Pulmonary artery endothelial cell (primary cell): ENCODE data around the gene QRSL1. TPM values are rescaled to one million over a fixed set of nuclear protein-coding genes. Genes with fewer than 3 reads are reported as not detected.
"Not testable (repeated sequence)": the region's sequence is repeated elsewhere in the genome, so short reads cannot be mapped to it uniquely, and the experiment has no call there.

Source experiments
- DNase-seq: peaks from one replicate; pipeline ENCODE4 v3.0.0-alpha.2; 2011; ENCODE audit warnings: low read depth, low spot score
- total RNA-seq: library from RNA; depleted of rRNA; stranded (reverse); fragments of >200 nt; gene quantifications from 2 replicates; pipeline ENCODE4 v1.2.3, GENCODE V29; 2014

Gene QRSL1
- total RNA-seq, 1 donor from 2014 or later: 10.0 TPM

GRCh38 chr6:106623039-106623438, 6.3 kb upstream of the QRSL1 start:
- DNase-seq: no peak

- DNase-seq: no peak
These were observed 2.9 kb upstream of the QRSL1 start for GRCh38 chr6:106626485-106626884.

GRCh38 chr6:106627760-106628159, 1.6 kb upstream of the QRSL1 start:
- not testable (repeated sequence) for DNase-seq

GRCh38 chr6:106628658-106629102, 698 bp upstream of the QRSL1 start:
- DNase-seq: no peak

- no peak for DNase-seq
These were observed 433 bp downstream of the QRSL1 start for GRCh38 chr6:106629859-106630163.

GRCh38 chr6:106630366-106630765, 988 bp downstream of the QRSL1 start:
- no peak for DNase-seq

- DNase-seq: no peak
These were observed 2.0 kb downstream of the QRSL1 start for GRCh38 chr6:106631346-106631745.

- DNase-seq: no peak
These were observed 5.2 kb downstream of the QRSL1 start for GRCh38 chr6:106634565-106634964.

GRCh38 chr6:106637051-106637716, 7.8 kb downstream of the QRSL1 start:
- DNase-seq: no peak

GRCh38 chr6:106637717-106638341, 8.5 kb downstream of the QRSL1 start:
- DNase-seq: no peak

- no peak for DNase-seq
These were observed 10.4 kb downstream of the QRSL1 start for GRCh38 chr6:106639812-106640211.

GRCh38 chr6:106642476-106642875, 13.1 kb downstream of the QRSL1 start:
- no peak for DNase-seq

GRCh38 chr6:106643061-106643460, 13.7 kb downstream of the QRSL1 start:
- no peak for DNase-seq

- DNase-seq: no peak
These were observed 19.4 kb downstream of the QRSL1 start for GRCh38 chr6:106648651-106649308.

GRCh38 chr6:106658469-106658868, 29.1 kb downstream of the QRSL1 start:
- no peak for DNase-seq

- DNase-seq: no peak
These were observed 30.5 kb downstream of the QRSL1 start for GRCh38 chr6:106659859-106660258.

- no peak for DNase-seq
These were observed 33.1 kb downstream of the QRSL1 start for GRCh38 chr6:106662458-106662857.

- no peak for DNase-seq
These were observed 37.1 kb downstream of the QRSL1 start for GRCh38 chr6:106666282-106667021.

- no peak for DNase-seq
These were observed 37.6 kb downstream of the QRSL1 start for GRCh38 chr6:106667022-106667402.

- DNase-seq: no peak
These were observed 40.9 kb downstream of the QRSL1 start for GRCh38 chr6:106670236-106670635.

GRCh38 chr6:106671651-106672050, 42.3 kb downstream of the QRSL1 start:
- no peak for DNase-seq

GRCh38 chr6:106674541-106675229, 45.3 kb downstream of the QRSL1 start:
- DNase-seq: no peak
